HFF-Myc (cell line): ENCODE data around the gene LYPD6B.

ENCODE experiments used
- DNase-seq: peaks from one replicate; pipeline ENCODE4 v3.0.0-alpha.2; 2011; ENCODE audit warnings: low read depth; ENCODE audit errors: extremely low read depth
- H3K4me3 ChIP-seq: replicated peaks from 2 replicates; pipeline ENCODE4 v1.5.1; 2011; ENCODE audit warnings: low read depth, mild to moderate bottlenecking, control low read depth, low read length
- CTCF ChIP-seq: IDR thresholded peaks from 2 replicates; pipeline ENCODE4 v1.5.1; 2012; ENCODE audit warnings: mild to moderate bottlenecking, low read depth, low read length, control low read depth; ENCODE audit errors: missing control alignments

The LYPD6B gene

GRCh38 chr2:149134335-149134923 is 95.9 kb downstream of the LYPD6B start:
- no peak for TF ChIP-seq CTCF
- H3K4me3 ChIP-seq, result no peak overlapping the region
- no peak for DNase-seq

- no peak for DNase-seq
- H3K4me3 ChIP-seq, result no peak overlapping the region
- TF ChIP-seq CTCF, result no peak
These were observed 97.6 kb downstream of the LYPD6B start for GRCh38 chr2:149136111-149136510.

GRCh38 chr2:149141046-149141445 is 102.5 kb downstream of the LYPD6B start:
- DNase-seq, result no peak
- H3K4me3 ChIP-seq, result no peak overlapping the region
- no peak for TF ChIP-seq CTCF

GRCh38 chr2:149143734-149144133 is 105.2 kb downstream of the LYPD6B start:
- TF ChIP-seq CTCF, result no peak
- H3K4me3 ChIP-seq, result no peak overlapping the region
- DNase-seq, result no peak

GRCh38 chr2:149145314-149146295 is 107.1 kb downstream of the LYPD6B start:
- H3K4me3 ChIP-seq, result no peak overlapping the region
- no peak for TF ChIP-seq CTCF
- no peak for DNase-seq

GRCh38 chr2:149146876-149147275 is 108.4 kb downstream of the LYPD6B start:
- no peak for TF ChIP-seq CTCF
- H3K4me3 ChIP-seq, result no peak overlapping the region
- no peak for DNase-seq
